GM19035 (cell line): ENCODE results near the gene WDFY2.

ENCODE experiments used
- ATAC-seq: cut with Tn5 transposase; IDR thresholded peaks from one replicate; pipeline ENCODE4 v1.9.1; 2021; ENCODE audit not compliant: unreplicated experiment

The WDFY2 gene

GRCh38 chr13:51729866-51730553 lies 145.7 kb downstream of the WDFY2 start:
- no peak for ATAC-seq

GRCh38 chr13:51730927-51731326 lies 146.7 kb downstream of the WDFY2 start:
- no peak for ATAC-seq

- no peak for ATAC-seq
Measured at GRCh38 chr13:51731759-51732158, 147.5 kb downstream of the WDFY2 start.

- no peak for ATAC-seq
Measured at GRCh38 chr13:51733374-51734298, 149.4 kb downstream of the WDFY2 start.

- no peak for ATAC-seq
Measured at GRCh38 chr13:51734786-51735185, 150.5 kb downstream of the WDFY2 start.

GRCh38 chr13:51737609-51738008 lies 153.3 kb downstream of the WDFY2 start:
- no peak for ATAC-seq

GRCh38 chr13:51738226-51738905 lies 154.1 kb downstream of the WDFY2 start:
- ATAC-seq, result no peak

- ATAC-seq, result no peak
Measured at GRCh38 chr13:51739027-51739764, 154.9 kb downstream of the WDFY2 start.

- ATAC-seq, result no peak
Measured at GRCh38 chr13:51740698-51741097, 156.4 kb downstream of the WDFY2 start.

GRCh38 chr13:51742031-51742430 lies 157.8 kb downstream of the WDFY2 start:
- ATAC-seq, result no peak

- no peak for ATAC-seq
Measured at GRCh38 chr13:51742611-51743010, 158.3 kb downstream of the WDFY2 start.

GRCh38 chr13:51745243-51745642 lies 161.0 kb downstream of the WDFY2 start:
- ATAC-seq, result no peak

GRCh38 chr13:51746802-51747201 lies 162.5 kb downstream of the WDFY2 start:
- ATAC-seq, result no peak

- ATAC-seq, result no peak
Measured at GRCh38 chr13:51747438-51748434, 163.5 kb downstream of the WDFY2 start.

- ATAC-seq, result no peak
Measured at GRCh38 chr13:51756651-51757050, 172.4 kb downstream of the WDFY2 start.

GRCh38 chr13:51758691-51759090 lies 174.4 kb downstream of the WDFY2 start:
- no peak for ATAC-seq

- no peak for ATAC-seq
Measured at GRCh38 chr13:51759240-51759639, 175.0 kb downstream of the WDFY2 start.

GRCh38 chr13:51760592-51760991 lies 176.3 kb downstream of the WDFY2 start:
- no peak for ATAC-seq

- ATAC-seq, result no peak
Measured at GRCh38 chr13:51761643-51762350, 177.5 kb downstream of the WDFY2 start.
